Endothelial cell (in vitro differentiated cells): ENCODE results near the gene TMEM86B. TPM values are rescaled to one million over a fixed set of nuclear protein-coding genes. Genes with fewer than 3 reads are reported as not detected.
"Not testable (repeated sequence)": the region's sequence is repeated elsewhere in the genome, so short reads cannot be mapped to it uniquely, and the experiment has no call there.

Experiments
- DNase-seq: peaks from one replicate; pipeline ENCODE4 v3.0.0; 2021; ENCODE audit warnings: low spot score
- H3K27ac Mint-ChIP-seq: one replicate; pipeline ENCODE4 v1.8.0; 2021; ENCODE audit warnings: mixed read lengths, inconsistent platforms; ENCODE audit not compliant: unreplicated experiment
- H3K27me3 Mint-ChIP-seq: one replicate; pipeline ENCODE4 v1.8.0; 2021; ENCODE audit warnings: mild to moderate bottlenecking, moderate library complexity, mixed read lengths, inconsistent platforms; ENCODE audit not compliant: unreplicated experiment
- H3K36me3 Mint-ChIP-seq: one replicate; pipeline ENCODE4 v1.8.0; 2021; ENCODE audit warnings: mild to moderate bottlenecking, low read depth, mixed read lengths, inconsistent platforms; ENCODE audit not compliant: unreplicated experiment
- H3K4me1 Mint-ChIP-seq: one replicate; pipeline ENCODE4 v1.8.0; 2021; ENCODE audit warnings: mild to moderate bottlenecking, mixed read lengths, inconsistent platforms; ENCODE audit not compliant: unreplicated experiment
- H3K4me3 Mint-ChIP-seq: one replicate; pipeline ENCODE4 v1.8.0; 2021; ENCODE audit warnings: mild to moderate bottlenecking, mixed read lengths, inconsistent platforms; ENCODE audit not compliant: unreplicated experiment
- H3K9me3 Mint-ChIP-seq: one replicate; pipeline ENCODE4 v1.8.0; 2021; ENCODE audit warnings: mixed read lengths, inconsistent platforms; ENCODE audit not compliant: unreplicated experiment
- CTCF ChIP-seq: fragments of 200-600 bp; sonication (generic); IDR thresholded peaks from one replicate; pipeline ENCODE4 v1.5.0; 2021; ENCODE audit warnings: antibody characterized with exemption; ENCODE audit not compliant: unreplicated experiment
- total RNA-seq: library from RNA; stranded (reverse); fragmentation: NEBNext Ultra II Directional; extraction: Animal tissue kit (Norgen Biotek cat#: 25700); gene quantifications from one replicate; pipeline ENCODE4 v1.2.1, GENCODE V29; 2021; ENCODE audit not compliant: unreplicated experiment

TMEM86B gene
- total RNA-seq, 1 donor from 2014 or later: 4.1 TPM

GRCh38 chr19:55208880-55209692, 19.5 kb downstream of the TMEM86B start, which contains the start of gene PTPRH:
TSS of gene PTPRH (minus strand) at chr19:55209501. CDS start at chr19:55209433, 68 bp downstream.
- H3K9me3 Mint-ChIP-seq: no peaks in the 10 kb centered on the region
- H3K27me3 Mint-ChIP-seq: peaks cover 2% of the 10 kb centered on the region
- no peaks in the 10 kb centered on the region for H3K4me1 Mint-ChIP-seq
- no peaks in the 10 kb centered on the region for H3K36me3 Mint-ChIP-seq
- no peak within 1 kb of the TSS for H3K4me3 Mint-ChIP-seq
- DNase-seq: no peak
- TF ChIP-seq CTCF: no peak
- no peak within 1 kb of the TSS for H3K27ac Mint-ChIP-seq

GRCh38 chr19:55206664-55207500, 21.7 kb downstream of the TMEM86B start:
- Mint-ChIP-seq H3K27ac (no peak overlapping the region), H3K4me3 (no peak overlapping the region), H3K9me3 (no peaks in the 10 kb centered on the region), H3K4me1 (no peaks in the 10 kb centered on the region), H3K27me3 (peaks cover 2% of the 10 kb centered on the region), H3K36me3 (no peaks in the 10 kb centered on the region)
- no peak for TF ChIP-seq CTCF
- DNase-seq: peak; percentile 32

GRCh38 chr19:55202199-55202598, 26.4 kb downstream of the TMEM86B start:
- not testable (repeated sequence) for H3K36me3 Mint-ChIP-seq, H3K9me3 Mint-ChIP-seq, H3K27ac Mint-ChIP-seq, H3K4me1 Mint-ChIP-seq, H3K27me3 Mint-ChIP-seq, DNase-seq, H3K4me3 Mint-ChIP-seq

- Mint-ChIP-seq H3K4me3 (no peak overlapping the region), H3K36me3 (no peaks in the 10 kb centered on the region), H3K27ac (no peak overlapping the region), H3K9me3 (no peaks in the 10 kb centered on the region), H3K27me3 (peaks cover 3% of the 10 kb centered on the region), H3K4me1 (no peaks in the 10 kb centered on the region)
- no peak for TF ChIP-seq CTCF
- DNase-seq: no peak
Measured at GRCh38 chr19:55199620-55200204, 28.9 kb downstream of the TMEM86B start.

- no peaks in the 10 kb centered on the region for H3K4me1 Mint-ChIP-seq
Measured at GRCh38 chr19:55198651-55199050, 29.9 kb downstream of the TMEM86B start.

More at GRCh38 chr19:55198651-55199050, 29.9 kb downstream of the TMEM86B start:
- H3K9me3 Mint-ChIP-seq: no peaks in the 10 kb centered on the region
- peaks cover 3% of the 10 kb centered on the region for H3K27me3 Mint-ChIP-seq
- H3K36me3 Mint-ChIP-seq: no peaks in the 10 kb centered on the region
- no peak overlapping the region for H3K4me3 Mint-ChIP-seq
- DNase-seq: no peak
- no peak overlapping the region for H3K27ac Mint-ChIP-seq
- TF ChIP-seq CTCF: no peak
